Sigmoid colon (tissue), 4 donors: ENCODE measurements around the gene ADAM33.

ENCODE experiments used
- CTCF ChIP-seq, 4 experiments: fragments of 450-650 bp in 3 of 4; fragments of 200-600 bp in 1 of 4; IDR thresholded peaks; one replicate each; pipeline ENCODE4 v1.5.1; 2016 to 2019; ENCODE audit warnings: antibody characterized with exemption in 4 of 4, mild to moderate bottlenecking in 3 of 4, moderate library complexity in 2 of 4
- EP300 ChIP-seq, 4 donors: sonication (generic); formaldehyde crosslinking; IDR thresholded peaks; one replicate each; pipeline ENCODE4 v1.6.1; 2017; ENCODE audit warnings: antibody characterized with exemption in 4 of 4
- POLR2A ChIP-seq, 2 donors: fragments of 450-650 bp; IDR thresholded peaks; one replicate each; pipeline ENCODE4 v1.6.1; 2016; ENCODE audit warnings: antibody characterized with exemption in 2 of 2, mild to moderate bottlenecking in 2 of 2, moderate library complexity in 2 of 2
- POLR2AphosphoS5 ChIP-seq, 4 donors: sonication (generic); formaldehyde crosslinking; IDR thresholded peaks; one replicate each; pipeline ENCODE4 v1.6.1; 2017; ENCODE audit warnings: antibody characterized with exemption in 4 of 4

GRCh38 chr20:3698591-3699001, 16.8 kb upstream of the ADAM33 start:
- TF ChIP-seq POLR2A (IDR thresholded peaks at IDR 0.05): no peak
- TF ChIP-seq POLR2AphosphoS5 (IDR thresholded peaks at IDR 0.05): no peak
- no peak for TF ChIP-seq CTCF (IDR thresholded peaks at IDR 0.05)
- no peak for TF ChIP-seq EP300 (IDR thresholded peaks at IDR 0.05)
